Measurements from ENCODE around the gene MAGI3. TPM values are rescaled to one million over a fixed set of nuclear protein-coding genes. Genes with fewer than 3 reads are reported as not detected.
"Not testable (repeated sequence)": the region's sequence is repeated elsewhere in the genome, so short reads cannot be mapped to it uniquely, and the experiment has no call there.

The MAGI3 gene
- polyA plus RNA-seq, 2 donors = 7.8 to 11.7 TPM

DNA sequence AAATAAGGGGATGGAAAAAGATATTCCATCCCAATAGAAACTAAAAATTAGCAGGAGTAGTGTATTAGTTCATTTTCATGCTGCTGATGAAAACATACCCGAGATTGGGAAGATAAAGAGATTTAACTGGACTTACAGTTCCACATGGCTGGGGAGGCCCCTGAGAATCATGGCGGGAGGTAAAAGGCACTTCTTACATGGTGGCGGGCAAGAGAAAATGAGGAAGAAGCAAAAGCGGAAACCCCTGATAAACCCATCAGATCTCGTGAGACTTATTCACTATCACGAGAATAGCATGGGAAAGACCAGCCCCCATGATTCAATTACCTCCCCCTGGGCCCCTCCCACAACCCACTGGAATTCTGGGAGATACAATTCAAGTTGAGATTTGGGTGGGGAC, 327.2 kb downstream of the MAGI3 start:
- 97% methylated on average over 5 to 6 of the region's 6 CpGs for WGBS, 2 donors
- not testable (repeated sequence) for H3K4me3 ChIP-seq (ENCODE audit: low read depth in 1 of 2, low read length in 2 of 2); H3K9me3 ChIP-seq (ENCODE audit: control insufficient read depth in 2 of 2, insufficient read depth in 1 of 2, low read depth in 1 of 2, low read length in 1 of 2); H3K4me1 ChIP-seq (ENCODE audit: control insufficient read depth in 2 of 2, insufficient read depth in 2 of 2, low read length in 1 of 2); H3K36me3 ChIP-seq (ENCODE audit: control insufficient read depth in 2 of 2, insufficient read depth in 2 of 2, low read length in 1 of 2); H3K27ac ChIP-seq (ENCODE audit: low read depth in 2 of 2, low read length in 1 of 2); H3K27me3 ChIP-seq (ENCODE audit: control insufficient read depth in 1 of 2, insufficient read depth in 2 of 2, low read length in 2 of 2)

- not testable (repeated sequence) for H3K27ac ChIP-seq (ENCODE audit: low read depth in 2 of 2, low read length in 1 of 2); H3K9me3 ChIP-seq (ENCODE audit: control insufficient read depth in 2 of 2, insufficient read depth in 1 of 2, low read depth in 1 of 2, low read length in 1 of 2); H3K36me3 ChIP-seq (ENCODE audit: control insufficient read depth in 2 of 2, insufficient read depth in 2 of 2, low read length in 1 of 2); H3K27me3 ChIP-seq (ENCODE audit: control insufficient read depth in 1 of 2, insufficient read depth in 2 of 2, low read length in 2 of 2); H3K4me3 ChIP-seq (ENCODE audit: low read depth in 1 of 2, low read length in 2 of 2); H3K4me1 ChIP-seq (ENCODE audit: control insufficient read depth in 2 of 2, insufficient read depth in 2 of 2, low read length in 1 of 2)
- WGBS, 2 donors = 96 to 98% methylated on average over 5 of the region's 5 CpGs
These were observed 328.3 kb downstream of the MAGI3 start for GRCh38 chr1:113718621-113719020.

DNA sequence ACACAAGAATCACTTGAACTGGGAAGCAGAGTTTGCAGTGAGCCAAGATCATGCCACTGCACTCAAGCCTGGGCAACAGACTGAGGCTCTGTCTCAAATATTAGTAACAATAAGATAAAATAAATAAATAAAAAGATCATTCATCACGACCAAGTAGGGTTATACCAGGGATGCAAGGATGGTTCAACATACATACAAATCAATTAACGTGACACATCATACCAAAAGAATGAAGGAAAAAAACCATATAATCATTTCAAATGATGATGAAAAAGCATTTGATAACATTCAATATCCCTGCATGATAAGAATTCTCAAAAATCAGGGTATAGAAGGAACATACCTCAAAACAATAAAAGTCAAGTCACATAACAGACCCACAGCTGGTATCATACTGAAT, 330.7 kb downstream of the MAGI3 start:
- Histone ChIP-seq H3K4me3 (ENCODE audit: low read depth in 1 of 2, low read length in 2 of 2) (no peak overlapping the region), H3K27me3 (ENCODE audit: control insufficient read depth in 1 of 2, insufficient read depth in 2 of 2, low read length in 2 of 2) (no peaks in the 10 kb centered on the region), H3K4me1 (ENCODE audit: control insufficient read depth in 2 of 2, insufficient read depth in 2 of 2, low read length in 1 of 2) (no peaks in the 10 kb centered on the region), H3K36me3 (ENCODE audit: control insufficient read depth in 2 of 2, insufficient read depth in 2 of 2, low read length in 1 of 2) (no peaks in the 10 kb centered on the region), H3K9me3 (ENCODE audit: control insufficient read depth in 2 of 2, insufficient read depth in 1 of 2, low read depth in 1 of 2, low read length in 1 of 2) (peaks cover 0 to 2% of the 10 kb centered on the region in 2 donors), H3K27ac (ENCODE audit: low read depth in 2 of 2, low read length in 1 of 2) (no peak overlapping the region)
- WGBS, 2 donors = 96 to 98% methylated on average over 2 of the region's 2 CpGs

- Histone ChIP-seq H3K4me3 (ENCODE audit: low read depth in 1 of 2, low read length in 2 of 2) (no peak overlapping the region), H3K36me3 (ENCODE audit: control insufficient read depth in 2 of 2, insufficient read depth in 2 of 2, low read length in 1 of 2) (no peaks in the 10 kb centered on the region), H3K27me3 (ENCODE audit: control insufficient read depth in 1 of 2, insufficient read depth in 2 of 2, low read length in 2 of 2) (no peaks in the 10 kb centered on the region), H3K27ac (ENCODE audit: low read depth in 2 of 2, low read length in 1 of 2) (no peak overlapping the region), H3K4me1 (ENCODE audit: control insufficient read depth in 2 of 2, insufficient read depth in 2 of 2, low read length in 1 of 2) (no peaks in the 10 kb centered on the region), H3K9me3 (ENCODE audit: control insufficient read depth in 2 of 2, insufficient read depth in 1 of 2, low read depth in 1 of 2, low read length in 1 of 2) (no peaks in the 10 kb centered on the region)
- 85 to 92% methylated on average over 5 of the region's 5 CpGs for WGBS, 2 donors
These were observed 342.5 kb downstream of the MAGI3 start for GRCh38 chr1:113732802-113733201.

DNA sequence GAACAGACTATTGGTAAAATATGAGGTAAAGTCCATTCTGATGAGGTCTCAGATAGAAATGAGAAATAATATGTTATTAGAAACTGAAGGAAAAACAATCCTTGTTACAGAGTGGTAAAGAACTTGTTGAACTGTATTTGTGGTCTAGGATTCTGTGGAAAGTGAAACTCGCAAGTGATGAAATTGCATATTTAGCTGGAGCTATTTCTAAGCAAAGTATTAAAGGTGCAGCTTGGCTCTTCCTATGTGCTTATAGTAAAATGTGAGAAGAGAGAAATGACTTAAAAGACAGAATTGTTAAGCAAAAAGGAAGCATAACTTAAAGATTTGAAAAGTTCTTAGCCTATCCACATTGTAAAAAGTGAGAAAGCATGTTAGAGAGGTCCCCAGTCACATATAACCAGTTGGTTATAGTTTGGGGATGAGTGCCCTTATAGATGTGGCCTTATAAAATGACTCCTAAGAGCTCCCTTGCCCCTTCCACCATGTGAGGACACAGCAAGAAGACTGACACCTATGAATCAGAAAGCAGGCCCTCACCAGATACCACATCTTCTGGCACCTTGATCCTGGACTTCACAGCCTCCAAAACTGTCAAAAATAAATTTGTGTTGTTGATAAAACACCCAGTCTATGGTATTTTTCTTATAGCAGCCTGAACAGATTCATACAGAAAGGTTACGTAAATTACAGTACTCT, 344.2 kb downstream of the MAGI3 start:
- Histone ChIP-seq H3K36me3 (ENCODE audit: control insufficient read depth in 2 of 2, insufficient read depth in 2 of 2, low read length in 1 of 2) (no peaks in the 10 kb centered on the region), H3K27me3 (ENCODE audit: control insufficient read depth in 1 of 2, insufficient read depth in 2 of 2, low read length in 2 of 2) (no peaks in the 10 kb centered on the region), H3K27ac (ENCODE audit: low read depth in 2 of 2, low read length in 1 of 2) (no peak overlapping the region), H3K4me1 (ENCODE audit: control insufficient read depth in 2 of 2, insufficient read depth in 2 of 2, low read length in 1 of 2) (no peaks in the 10 kb centered on the region), H3K4me3 (ENCODE audit: low read depth in 1 of 2, low read length in 2 of 2) (no peak overlapping the region), H3K9me3 (ENCODE audit: control insufficient read depth in 2 of 2, insufficient read depth in 1 of 2, low read depth in 1 of 2, low read length in 1 of 2) (no peaks in the 10 kb centered on the region)
- 95 to 99% methylated on average over 2 of the region's 2 CpGs for WGBS, 2 donors
